ENCODE measurements around the gene PSMD4. TPM values are rescaled to one million over a fixed set of nuclear protein-coding genes. Genes with fewer than 3 reads are reported as not detected.

Gene PSMD4
- 122 and 124 TPM in 2 replicates for total RNA-seq

DNA sequence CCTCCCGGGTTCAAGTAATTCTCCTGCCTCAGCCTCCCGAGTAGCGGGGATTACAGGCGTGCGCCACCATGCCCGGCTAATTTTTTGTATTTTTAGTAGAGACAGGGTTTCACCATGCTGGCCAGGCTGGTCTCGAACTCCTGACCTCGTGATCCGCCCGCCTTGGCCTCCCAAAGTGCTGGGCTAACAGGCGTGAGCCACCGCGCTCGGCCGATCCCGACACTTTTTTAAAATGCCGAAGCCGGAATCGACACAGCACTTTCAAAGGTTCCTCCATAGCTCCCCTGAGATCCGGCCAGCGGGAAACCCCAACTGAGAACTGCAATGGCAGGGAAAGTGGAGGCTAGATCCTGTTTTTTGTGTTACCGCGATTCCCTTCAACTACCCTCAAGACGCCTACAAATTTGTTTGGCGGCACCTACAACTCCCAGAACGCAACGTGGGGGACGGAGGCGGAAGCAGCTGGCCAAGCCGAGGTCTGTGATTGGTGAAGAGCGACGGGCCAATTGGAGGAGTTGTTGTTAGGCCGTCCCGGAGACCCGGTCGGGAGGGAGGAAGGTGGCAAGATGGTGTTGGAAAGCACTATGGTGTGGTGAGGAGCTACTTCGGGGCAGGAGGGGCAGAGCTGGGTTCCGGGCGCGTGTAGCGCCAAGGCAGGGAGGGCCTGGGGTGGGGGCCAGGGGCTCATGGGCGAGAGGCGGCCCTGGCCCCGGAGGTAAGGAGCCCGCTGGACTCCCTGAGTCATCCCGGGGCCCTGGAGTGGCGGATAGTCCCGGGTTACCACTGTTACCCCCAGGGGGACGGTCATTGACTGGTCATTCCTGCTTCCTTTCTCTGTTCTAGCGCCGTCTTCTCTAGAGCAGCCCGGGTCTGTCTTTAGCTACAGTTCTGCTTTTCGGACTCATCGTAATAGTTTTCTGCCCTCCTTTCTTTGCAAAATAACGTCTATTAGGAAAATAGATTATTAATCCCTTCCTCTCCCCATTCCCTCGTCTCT lies at the start of gene PSMD4:
Gene PSMD4, plus strand, starts transcription at position 518 of the 997 bp plus-strand sequence. Its CDS starts 49 bp downstream, at position 567.

GRCh38 chr1:151281969-151282882 lies 27.7 kb downstream of the PSMD4 start, which contains the start of gene ZNF687:
Gene ZNF687 (plus strand): TSS chr1:151282299. CDS start chr1:151286292, 3,993 bp downstream.

Small RNA genes lying within 50 kb of the gene (small RNA-seq; reads per million reads assigned to genes)
- gene RN7SL444P = not detected

Other genes with a start within 250 kb of the PSMD4 start
- gene MINDY1, start 247.8 kb upstream of the PSMD4 start, total RNA-seq = 8.8 and 13.3 TPM in 2 replicates
- 8.0 and 8.7 TPM in 2 replicates for gene PRUNE1, start 246.3 kb upstream of the PSMD4 start, total RNA-seq
- 0.13 and 0.36 TPM in 2 replicates for gene BNIPL, start 218.1 kb upstream of the PSMD4 start, total RNA-seq
- gene C1orf56, start 207.0 kb upstream of the PSMD4 start, total RNA-seq = 1.7 and 2.9 TPM in 2 replicates
- gene CDC42SE1, start 195.1 kb upstream of the PSMD4 start, total RNA-seq = 78.6 and 80.0 TPM in 2 replicates
- 7.5 and 11.7 TPM in 2 replicates for gene MLLT11, start 194.3 kb upstream of the PSMD4 start, total RNA-seq
- gene GABPB2, start 184.0 kb upstream of the PSMD4 start, total RNA-seq = 7.0 and 7.5 TPM in 2 replicates
- 15.5 and 16.6 TPM in 2 replicates for gene SEMA6C, start 108.1 kb upstream of the PSMD4 start, total RNA-seq
- not detected in 2 replicates for gene TNFAIP8L2, start 98.1 kb upstream of the PSMD4 start, total RNA-seq
- gene LYSMD1, start 88.8 kb upstream of the PSMD4 start, total RNA-seq = 4.8 and 5.3 TPM in 2 replicates
- gene SCNM1, start 88.6 kb upstream of the PSMD4 start, total RNA-seq = 27.0 and 29.0 TPM in 2 replicates
- gene TMOD4, start 78.8 kb upstream of the PSMD4 start, total RNA-seq = 0.53 TPM in 1 of 2 replicates, not detected in the other
- gene VPS72, start 64.5 kb upstream of the PSMD4 start, total RNA-seq = 40.4 and 46.2 TPM in 2 replicates
- 75.6 and 77.0 TPM in 2 replicates for gene PIP5K1A, start 56.2 kb upstream of the PSMD4 start, total RNA-seq
- 9.8 and 11.3 TPM in 2 replicates for gene ZNF687, start 27.6 kb downstream of the PSMD4 start, total RNA-seq
- 42.9 and 43.9 TPM in 2 replicates for gene PI4KB, start 72.7 kb downstream of the PSMD4 start, total RNA-seq
- gene RFX5, start 92.5 kb downstream of the PSMD4 start, total RNA-seq = 51.7 and 62.8 TPM in 2 replicates
- 11.3 and 12.1 TPM in 2 replicates for gene SELENBP1, start 118.0 kb downstream of the PSMD4 start, total RNA-seq
- 355 and 391 TPM in 2 replicates for gene PSMB4, start 144.8 kb downstream of the PSMD4 start, total RNA-seq
- gene POGZ, start 204.8 kb downstream of the PSMD4 start, total RNA-seq = 44.9 and 51.7 TPM in 2 replicates